Measurements from ENCODE around the gene OGFOD1. TPM values are rescaled to one million over a fixed set of nuclear protein-coding genes. Genes with fewer than 3 reads are reported as not detected.

Gene OGFOD1
- total and polyA plus RNA-seq, 4 donors: 18.5 to 33.5 (median 25.8) TPM

GRCh38 chr16:56469748-56470147, 18.4 kb downstream of the OGFOD1 start:
- whole genome bisulfite sequencing, 2 donors: 91 to 93% methylated on average over 7 of the region's 7 CpGs
- no peak for ATAC-seq (ENCODE audit: low FRiP score)
- H3K27ac ChIP-seq (ENCODE audit: low read depth in 1 of 2, low read length in 2 of 2): no peak overlapping the region
- no peak for DNase-seq
- intact Hi-C loops (cut with DNase I): no loop called here
- H3K9me3 ChIP-seq (ENCODE audit: control insufficient read depth, low read length): no peaks in the 10 kb centered on the region
- H3K4me3 ChIP-seq (ENCODE audit: low read length in 2 of 2): no peak overlapping the region
- H3K4me1 ChIP-seq (ENCODE audit: control insufficient read depth in 1 of 2, insufficient read depth in 2 of 2, low read length in 2 of 2): no peaks in the 10 kb centered on the region
- peaks cover 16 to 17% of the 10 kb centered on the region in 2 donors for H3K36me3 ChIP-seq (ENCODE audit: control insufficient read depth in 1 of 2, insufficient read depth in 2 of 2, low read length in 1 of 2)
- H3K27me3 ChIP-seq (ENCODE audit: control insufficient read depth in 1 of 2, insufficient read depth in 2 of 2, low read length in 1 of 2): no peaks in the 10 kb centered on the region

DNA sequence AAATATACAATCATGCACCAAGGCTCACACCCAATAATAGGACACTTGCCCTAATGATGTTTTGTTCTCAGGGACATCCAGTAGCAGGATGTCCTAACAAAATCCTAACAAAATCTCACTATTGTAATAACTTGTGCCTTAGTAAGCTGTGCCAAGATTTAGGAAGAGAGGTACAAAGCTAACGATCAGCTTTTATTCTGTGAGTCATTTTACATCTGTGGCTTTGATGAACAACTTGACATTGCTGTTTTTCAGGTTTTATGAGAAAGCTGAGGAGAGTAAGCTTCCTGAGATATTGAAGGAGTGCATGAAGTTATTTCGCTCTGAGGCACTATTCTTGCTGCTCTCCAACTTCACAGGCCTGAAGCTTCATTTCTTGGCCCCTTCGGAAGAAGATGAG, 18.9 kb downstream of the OGFOD1 start:
- Histone ChIP-seq H3K27ac (ENCODE audit: low read depth in 1 of 2, low read length in 2 of 2) (no peak overlapping the region), H3K9me3 (ENCODE audit: control insufficient read depth, low read length) (no peaks in the 10 kb centered on the region), H3K36me3 (ENCODE audit: control insufficient read depth in 1 of 2, insufficient read depth in 2 of 2, low read length in 1 of 2) (peaks cover 17 to 18% of the 10 kb centered on the region in 2 donors), H3K4me3 (ENCODE audit: low read length in 2 of 2) (no peak overlapping the region), H3K27me3 (ENCODE audit: control insufficient read depth in 1 of 2, insufficient read depth in 2 of 2, low read length in 1 of 2) (no peaks in the 10 kb centered on the region), H3K4me1 (ENCODE audit: control insufficient read depth in 1 of 2, insufficient read depth in 2 of 2, low read length in 2 of 2) (no peaks in the 10 kb centered on the region)
- intact Hi-C loops (cut with DNase I): no loop called here
- WGBS, 2 donors: 90 to 93% methylated on average over 3 of the region's 3 CpGs
- ATAC-seq (ENCODE audit: low FRiP score) (no peak), DNase-seq (no peak)

DNA sequence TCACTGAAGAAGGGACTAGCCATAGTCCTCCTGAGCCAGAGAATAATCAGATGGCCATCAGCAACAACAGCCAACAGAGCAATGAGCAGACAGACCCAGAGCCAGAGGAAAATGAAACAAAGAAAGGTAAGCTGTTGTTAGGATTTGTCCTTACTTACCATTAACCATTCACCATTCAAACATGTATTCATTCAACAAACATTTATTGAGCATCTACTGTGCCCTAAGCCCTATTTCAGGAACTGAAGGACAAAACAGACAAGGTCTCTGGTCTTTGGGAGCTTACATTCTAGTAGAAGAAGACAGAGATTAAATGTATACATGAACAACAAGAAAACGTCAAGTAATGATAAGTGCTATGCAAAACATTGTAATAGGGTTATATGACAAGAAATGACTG, 19.3 kb downstream of the OGFOD1 start:
- ATAC-seq (ENCODE audit: low FRiP score) (no peak), DNase-seq (no peak)
- intact Hi-C loops (cut with DNase I): no loop called here
- no peaks in the 10 kb centered on the region for H3K9me3 ChIP-seq (ENCODE audit: control insufficient read depth, low read length)
- no peaks in the 10 kb centered on the region for H3K27me3 ChIP-seq (ENCODE audit: control insufficient read depth in 1 of 2, insufficient read depth in 2 of 2, low read length in 1 of 2)
- no peak overlapping the region for H3K4me3 ChIP-seq (ENCODE audit: low read length in 2 of 2)
- no peaks in the 10 kb centered on the region for H3K4me1 ChIP-seq (ENCODE audit: control insufficient read depth in 1 of 2, insufficient read depth in 2 of 2, low read length in 2 of 2)
- H3K36me3 ChIP-seq (ENCODE audit: control insufficient read depth in 1 of 2, insufficient read depth in 2 of 2, low read length in 1 of 2): peaks cover 17 to 18% of the 10 kb centered on the region in 2 donors
- 89 to 91% methylated on average over 1 of the region's 1 CpG for WGBS, 2 donors
- H3K27ac ChIP-seq (ENCODE audit: low read depth in 1 of 2, low read length in 2 of 2): no peak overlapping the region

DNA sequence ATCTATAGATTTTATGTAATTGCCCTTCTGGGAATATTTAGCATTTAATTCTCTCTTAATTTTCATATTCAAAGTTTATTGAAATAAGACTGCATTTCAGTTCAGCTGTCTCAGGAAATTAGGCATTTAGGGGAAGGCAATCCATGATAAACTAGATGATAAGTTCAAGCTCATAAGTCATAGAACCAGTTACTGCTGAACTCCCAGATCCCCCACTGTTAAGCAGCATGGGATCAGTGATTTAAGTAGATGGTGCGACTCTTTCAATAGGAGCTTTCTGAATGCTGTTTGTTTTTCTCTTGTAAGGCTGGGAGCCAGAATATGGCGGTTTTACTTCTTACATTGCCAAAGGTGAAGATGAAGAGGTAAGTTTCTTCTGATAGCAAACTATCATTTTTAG, 23.8 kb downstream of the OGFOD1 start:
- Histone ChIP-seq H3K27me3 (ENCODE audit: control insufficient read depth in 1 of 2, insufficient read depth in 2 of 2, low read length in 1 of 2) (no peaks in the 10 kb centered on the region), H3K27ac (ENCODE audit: low read depth in 1 of 2, low read length in 2 of 2) (no peak overlapping the region), H3K4me3 (ENCODE audit: low read length in 2 of 2) (no peak overlapping the region), H3K4me1 (ENCODE audit: control insufficient read depth in 1 of 2, insufficient read depth in 2 of 2, low read length in 2 of 2) (no peaks in the 10 kb centered on the region), H3K36me3 (ENCODE audit: control insufficient read depth in 1 of 2, insufficient read depth in 2 of 2, low read length in 1 of 2) (peaks cover 15 to 16% of the 10 kb centered on the region in 2 donors), H3K9me3 (ENCODE audit: control insufficient read depth, low read length) (no peaks in the 10 kb centered on the region)
- DNase-seq: no peak
- intact Hi-C loops (cut with DNase I): no loop called here
- WGBS, 2 donors: 64 to 85% methylated on average over 2 of the region's 2 CpGs
- ATAC-seq (ENCODE audit: low FRiP score): no peak

DNA sequence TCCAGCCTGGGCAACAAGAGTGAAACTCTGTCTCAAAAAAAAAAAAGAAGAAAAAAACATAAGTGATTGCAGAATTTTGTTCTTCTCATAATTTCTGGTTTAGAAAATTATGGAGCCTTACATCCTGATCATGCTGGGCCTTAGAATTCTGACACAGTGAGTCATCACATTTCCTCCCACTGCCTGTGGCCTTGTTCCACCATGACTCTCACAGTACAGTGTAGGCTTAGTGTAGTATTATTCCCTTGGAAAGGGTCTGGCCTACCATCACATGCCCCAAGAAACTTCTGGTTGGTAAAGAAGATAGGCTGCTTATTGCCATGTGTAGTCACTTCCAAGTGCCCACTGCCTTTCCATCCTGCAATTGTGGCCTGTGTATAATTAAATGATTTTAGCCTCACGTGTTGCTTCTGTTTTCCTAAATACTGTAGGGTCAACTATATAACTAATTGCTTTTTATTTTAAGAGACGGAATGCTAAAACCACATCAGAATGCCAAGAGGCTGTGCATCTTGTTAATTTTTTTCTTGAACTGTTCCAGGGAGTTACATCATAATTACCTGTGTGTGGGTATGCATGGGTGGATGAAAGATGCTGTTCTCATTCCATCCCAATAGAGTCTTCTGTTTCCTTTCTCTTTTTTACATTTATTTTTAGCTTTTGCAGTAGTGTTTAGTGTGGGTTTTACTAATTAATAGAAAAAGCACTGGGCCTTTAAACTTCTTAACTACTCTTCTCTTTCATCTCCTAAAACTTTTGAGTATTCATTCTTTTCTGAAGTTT, 25.9 kb downstream of the OGFOD1 start:
- H3K4me3 ChIP-seq (ENCODE audit: low read length in 2 of 2): no peak overlapping the region
- no peaks in the 10 kb centered on the region for H3K4me1 ChIP-seq (ENCODE audit: control insufficient read depth in 1 of 2, insufficient read depth in 2 of 2, low read length in 2 of 2)
- no peak overlapping the region for H3K27ac ChIP-seq (ENCODE audit: low read depth in 1 of 2, low read length in 2 of 2)
- ATAC-seq (ENCODE audit: low FRiP score): peak; percentile 67
- H3K36me3 ChIP-seq (ENCODE audit: control insufficient read depth in 1 of 2, insufficient read depth in 2 of 2, low read length in 1 of 2): peaks cover 4 to 8% of the 10 kb centered on the region in 2 donors
- no peaks in the 10 kb centered on the region for H3K27me3 ChIP-seq (ENCODE audit: control insufficient read depth in 1 of 2, insufficient read depth in 2 of 2, low read length in 1 of 2)
- no peak for DNase-seq
- intact Hi-C loops (cut with DNase I): no loop called here
- WGBS, 2 donors: 91% methylated on average over 2 of the region's 2 CpGs
- no peaks in the 10 kb centered on the region for H3K9me3 ChIP-seq (ENCODE audit: control insufficient read depth, low read length)

- Histone ChIP-seq H3K27ac (ENCODE audit: low read depth in 1 of 2, low read length in 2 of 2) (no peak overlapping the region), H3K4me3 (ENCODE audit: low read length in 2 of 2) (no peak overlapping the region), H3K4me1 (ENCODE audit: control insufficient read depth in 1 of 2, insufficient read depth in 2 of 2, low read length in 2 of 2) (no peaks in the 10 kb centered on the region), H3K9me3 (ENCODE audit: control insufficient read depth, low read length) (no peaks in the 10 kb centered on the region), H3K36me3 (ENCODE audit: control insufficient read depth in 1 of 2, insufficient read depth in 2 of 2, low read length in 1 of 2) (peaks cover 6 to 8% of the 10 kb centered on the region in 2 donors), H3K27me3 (ENCODE audit: control insufficient read depth in 1 of 2, insufficient read depth in 2 of 2, low read length in 1 of 2) (no peaks in the 10 kb centered on the region)
- ATAC-seq (ENCODE audit: low FRiP score): no peak
- intact Hi-C loops (cut with DNase I): no loop called here
- WGBS, 2 donors: 85% methylated on average over 2 of the region's 2 CpGs
- DNase-seq: no peak
These were observed 27.1 kb downstream of the OGFOD1 start for GRCh38 chr16:56478281-56479049.

DNA sequence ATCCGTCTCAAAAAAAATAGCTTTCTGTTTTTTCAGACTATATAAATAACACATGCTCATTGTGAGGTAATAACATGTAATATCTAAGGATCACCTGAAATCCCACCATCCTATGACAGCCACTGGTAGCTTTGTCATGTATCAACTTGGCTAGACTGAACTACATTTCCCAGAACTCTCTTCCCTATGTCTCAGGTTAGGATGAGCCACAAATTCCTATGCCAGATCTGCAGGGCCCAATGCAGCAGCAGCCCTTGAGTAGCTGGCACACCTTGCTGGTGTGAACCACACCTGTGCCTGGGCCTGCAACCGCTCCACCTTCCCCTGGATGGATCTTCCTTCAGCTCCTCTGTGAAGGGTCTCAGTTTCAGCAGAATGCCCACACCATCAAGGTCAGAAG, 28.1 kb downstream of the OGFOD1 start:
- WGBS, 2 donors: 65 to 69% methylated on average over 2 of the region's 2 CpGs
- H3K4me3 ChIP-seq (ENCODE audit: low read length in 2 of 2): no peak overlapping the region
- no peaks in the 10 kb centered on the region for H3K4me1 ChIP-seq (ENCODE audit: control insufficient read depth in 1 of 2, insufficient read depth in 2 of 2, low read length in 2 of 2)
- no peaks in the 10 kb centered on the region for H3K27me3 ChIP-seq (ENCODE audit: control insufficient read depth in 1 of 2, insufficient read depth in 2 of 2, low read length in 1 of 2)
- DNase-seq: no peak
- ATAC-seq (ENCODE audit: low FRiP score): no peak
- H3K9me3 ChIP-seq (ENCODE audit: control insufficient read depth, low read length): no peaks in the 10 kb centered on the region
- H3K27ac ChIP-seq (ENCODE audit: low read depth in 1 of 2, low read length in 2 of 2): no peak overlapping the region
- intact Hi-C loops (cut with DNase I): no loop called here
- H3K36me3 ChIP-seq (ENCODE audit: control insufficient read depth in 1 of 2, insufficient read depth in 2 of 2, low read length in 1 of 2): peaks cover 6 to 8% of the 10 kb centered on the region in 2 donors

DNA sequence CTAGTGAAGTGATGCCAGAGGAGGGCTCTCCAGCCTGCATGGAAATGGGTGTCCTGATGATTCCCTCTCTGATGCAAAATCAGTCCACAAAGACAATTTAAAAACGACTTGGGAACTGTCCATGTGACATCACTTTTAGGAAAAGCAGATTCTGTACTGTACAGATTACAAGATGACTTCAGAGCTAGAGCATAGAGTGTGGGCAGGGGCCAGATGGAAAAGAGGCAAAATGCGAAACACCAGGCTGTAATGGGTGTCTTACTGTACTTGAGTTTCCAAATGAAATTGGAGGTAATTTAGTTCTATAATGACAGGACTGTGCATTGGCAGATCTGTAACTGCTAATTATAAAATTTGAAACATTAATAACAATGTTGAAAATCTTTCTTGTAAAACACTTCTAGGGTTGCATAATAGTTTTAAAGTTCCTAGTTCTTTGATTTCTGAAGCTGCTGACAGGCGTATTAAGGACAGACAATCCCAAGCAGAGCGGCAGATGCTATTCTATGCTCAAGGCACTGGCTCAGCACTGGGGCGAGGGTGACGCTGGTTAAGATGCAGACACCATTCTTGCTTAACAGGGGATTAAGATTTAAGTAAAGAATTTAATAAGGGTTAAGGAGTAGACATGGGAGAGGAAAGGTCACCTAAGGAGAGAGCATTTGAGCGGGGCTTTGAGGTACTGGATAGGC, 29.6 kb downstream of the OGFOD1 start:
- Histone ChIP-seq H3K27ac (ENCODE audit: low read depth in 1 of 2, low read length in 2 of 2) (no peak overlapping the region), H3K4me1 (ENCODE audit: control insufficient read depth in 1 of 2, insufficient read depth in 2 of 2, low read length in 2 of 2) (no peaks in the 10 kb centered on the region), H3K27me3 (ENCODE audit: control insufficient read depth in 1 of 2, insufficient read depth in 2 of 2, low read length in 1 of 2) (no peaks in the 10 kb centered on the region), H3K36me3 (ENCODE audit: control insufficient read depth in 1 of 2, insufficient read depth in 2 of 2, low read length in 1 of 2) (peaks cover 6 to 9% of the 10 kb centered on the region in 2 donors), H3K9me3 (ENCODE audit: control insufficient read depth, low read length) (no peaks in the 10 kb centered on the region), H3K4me3 (ENCODE audit: low read length in 2 of 2) (no peak overlapping the region)
- intact Hi-C loops (cut with DNase I): no loop called here
- ATAC-seq (ENCODE audit: low FRiP score): no peak
- 83 to 85% methylated on average over 7 of the region's 7 CpGs for WGBS, 2 donors
- no peak for DNase-seq
